A549 (cell line): ENCODE results near the gene ATP5F1E. TPM values are rescaled to one million over a fixed set of nuclear protein-coding genes. Genes with fewer than 3 reads are reported as not detected.

Source experiments
- ATAC-seq, 2 experiments: fragments of 200-7000 bp in 1 of 2; fragments of >200 bp in 1 of 2; cut with Nextera tagmentation in 1 of 2; cut with Tn5 transposase in 1 of 2; 3 replicates each; pipeline versions ENCODE4 v1.8.0 to v1.9.1; 2018 to 2020; ENCODE audit warnings: mild to moderate bottlenecking in 1 of 2, moderate library complexity in 1 of 2
- CTCF ChIA-PET: fragments of 300-600 bp; sonication (Branson Sonifier 250); formaldehyde crosslinking; extraction: SDS; loops from one replicate; lab custom pipeline; 2021; ENCODE audit warnings: antibody characterized with exemption, inconsistent platforms; lab: Yijun Ruan, JAX
- POLR2A ChIA-PET: fragments of 350-600 bp; formaldehyde crosslinking; extraction: SDS; loops from one replicate; lab custom pipeline; 2021; ENCODE audit warnings: antibody characterized with exemption, inconsistent platforms; lab: Yijun Ruan, JAX
- DNase-seq, 2 experiments: peaks; one replicate each; pipeline versions ENCODE4 v3.0.0 to v3.0.0-alpha.2; 2011 to 2016; ENCODE audit warnings: low read depth in 1 of 2, low spot score in 1 of 2
- FAIRE-seq: peaks from 2 replicates; lab custom pipeline; 2011; peaks lifted over from hg19 to GRCh38; lab: Jason Lieb, UNC
- H3K27ac ChIP-seq, 2 experiments: fragments of >200 bp; sonication (Bioruptor Twin); formaldehyde crosslinking; 3 replicates each; pipeline ENCODE4 v1.5.1; 2016 to 2017
- H3K4me1 ChIP-seq: fragments of >200 bp; sonication (Bioruptor Twin); formaldehyde crosslinking; 3 replicates; pipeline ENCODE4 v1.6.1; 2016
- H3K4me2 ChIP-seq: fragments of >200 bp; sonication (Bioruptor Twin); formaldehyde crosslinking; 3 replicates; pipeline ENCODE4 v1.6.1; 2016
- H3K4me3 ChIP-seq: fragments of >200 bp; sonication (Bioruptor Twin); formaldehyde crosslinking; 3 replicates; pipeline ENCODE4 v1.5.1; 2016
- H3K9me3 ChIP-seq: fragments of >200 bp; sonication (Bioruptor Twin); formaldehyde crosslinking; 3 replicates; pipeline ENCODE4 v1.6.1; 2016
- CHD4 ChIP-seq: fragments of 200-600 bp; sonication (generic); IDR thresholded peaks from 2 replicates; pipeline ENCODE4 v1.6.1; 2016; ENCODE audit warnings: antibody characterized with exemption, mild to moderate bottlenecking, borderline replicate concordance
- HDAC2 ChIP-seq: fragments of 200-600 bp; sonication (generic); IDR thresholded peaks from 2 replicates; pipeline ENCODE4 v1.6.1; 2016
- MAZ ChIP-seq: fragments of 150-350 bp; IDR thresholded peaks from 2 replicates; pipeline ENCODE4 v1.6.1; 2014; ENCODE audit warnings: antibody characterized with exemption, low read depth, low read length, borderline replicate concordance
- NFE2L2 ChIP-seq: fragments of 150-350 bp; conservative IDR thresholded peaks from 2 replicates; pipeline ENCODE4 v1.6.1; 2014; ENCODE audit warnings: low read length
- PHF8 ChIP-seq: fragments of 200-600 bp; sonication (generic); IDR thresholded peaks from 2 replicates; pipeline ENCODE4 v1.6.1; 2016; ENCODE audit warnings: low read depth, mild to moderate bottlenecking, antibody characterized with exemption, moderate library complexity, borderline replicate concordance
- RCOR1 ChIP-seq: fragments of 150-350 bp; IDR thresholded peaks from 2 replicates; pipeline ENCODE4 v1.6.1; 2014; ENCODE audit warnings: antibody characterized with exemption, low read length, low read depth
- RFX5 ChIP-seq: fragments of 450-650 bp; IDR thresholded peaks from 2 replicates; pipeline ENCODE4 v1.7.1; 2014; ENCODE audit warnings: antibody characterized with exemption, mild to moderate bottlenecking, moderate library complexity
- SMC3 ChIP-seq: fragments of >200 bp; sonication (Bioruptor Twin); formaldehyde crosslinking; IDR thresholded peaks from 3 replicates; pipeline ENCODE4 v1.6.1; 2018; ENCODE audit warnings: inconsistent platforms
- SREBF2 ChIP-seq: fragments of 450-650 bp; IDR thresholded peaks from 2 replicates; pipeline ENCODE4 v1.6.1; 2014; ENCODE audit warnings: mild to moderate bottlenecking, moderate library complexity
- ZNF302 ChIP-seq: fragments of 250-450 bp; sonication (Bioruptor Pico); IDR thresholded peaks from 2 replicates; pipeline ENCODE4 v1.9.0; 2021; ENCODE audit warnings: inconsistent platforms, mild to moderate bottlenecking, moderate library complexity
- WGBS: methylation state at CpG from one replicate; pipeline ENCODE4 v1.1.6; 2017; ENCODE audit errors: missing lambda C conversion rate; 5-methylcytosine and 5-hydroxymethylcytosine counted together
- polyA plus RNA-seq, 4 experiments: library from polyadenylated mRNA; depleted of rRNA in 3 of 4; stranded (reverse); fragments of >200 nt; fragmentation: RNase III in 1 of 4; extraction: RNeasy Plus Mini Kit Qiagen cat#74134 plus additional on column Dnase treatment in 1 of 4; gene quantifications; 2 replicates in 3 of 4; 3 replicates in 1 of 4; pipeline ENCODE4 v1.2.3, GENCODE V29; 2011 to 2017
- TF ChIP-seq, protein P1 (sequence below): fragments of >200 bp; sonication (Bioruptor Twin); formaldehyde crosslinking; IDR thresholded peaks from 3 replicates; pipeline ENCODE4 v1.5.1; 2016
- TF ChIP-seq, protein P2 (sequence below): fragments of 450-650 bp; IDR thresholded peaks from 2 replicates; pipeline ENCODE4 v1.6.1; 2014; ENCODE audit warnings: antibody characterized with exemption

ATP5F1E gene
- polyA plus RNA-seq, 2 of the 4 experiments (the other 2 are of a cell fraction): 84.9 to 108 TPM

DNA sequence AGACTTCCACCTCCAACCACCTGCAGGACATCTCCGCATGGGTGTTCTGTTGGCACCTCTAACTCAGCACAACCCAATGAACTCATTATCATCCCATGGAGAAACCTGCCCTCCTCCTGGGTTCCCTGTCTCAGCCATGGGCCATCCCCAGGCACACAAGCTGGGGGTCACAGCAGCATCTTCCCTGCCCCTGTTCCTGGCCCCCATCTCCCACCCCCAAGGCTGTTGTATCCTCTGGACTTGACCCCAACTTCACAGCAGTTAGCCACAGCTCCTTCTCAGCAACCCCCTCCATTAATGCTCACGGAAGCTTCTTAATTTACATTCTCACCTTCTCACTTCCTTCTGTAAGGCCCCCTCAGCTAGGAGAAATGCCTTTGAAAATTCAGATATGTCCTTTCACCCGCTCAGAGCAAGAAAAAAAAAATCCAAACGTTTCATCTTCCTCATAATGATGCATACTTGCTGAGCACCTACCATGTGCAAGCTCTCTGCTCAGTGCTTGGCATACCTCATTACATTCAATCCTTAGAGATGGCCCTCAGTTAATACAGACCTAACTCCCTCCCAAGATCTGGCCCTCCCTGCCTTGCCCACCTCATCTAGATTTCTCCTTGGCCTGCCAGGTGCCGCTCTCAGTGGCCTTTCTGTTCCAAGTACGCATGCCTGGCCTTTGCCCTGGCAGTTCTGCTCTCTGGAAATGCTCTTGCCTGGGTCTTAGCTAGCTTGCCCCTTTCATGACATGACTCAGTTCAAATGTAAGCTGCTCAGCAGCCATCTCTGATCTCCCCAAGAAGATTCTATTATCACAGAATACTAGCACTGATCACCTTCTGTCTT, 53.6 kb downstream of the ATP5F1E start:
- no peak overlapping the region for H3K27ac ChIP-seq
- DNase-seq: no peak
- H3K4me1 ChIP-seq: peaks cover 6% of the 10 kb centered on the region; the same call in 1 of the 3 replicates
- no peak overlapping the region for H3K4me2 ChIP-seq
- 76% methylated on average over 6 of the region's 6 CpGs for WGBS
- POLR2A ChIA-PET: interaction anchor here (0.5 to 0.7 kb wide), 2 partner anchors 15 to 40 kb away, joined by 3 read pairs; no protein-coding TSS in a partner anchor
- no peak for TF ChIP-seq NFE2L2
- TF ChIP-seq, protein P1, sequence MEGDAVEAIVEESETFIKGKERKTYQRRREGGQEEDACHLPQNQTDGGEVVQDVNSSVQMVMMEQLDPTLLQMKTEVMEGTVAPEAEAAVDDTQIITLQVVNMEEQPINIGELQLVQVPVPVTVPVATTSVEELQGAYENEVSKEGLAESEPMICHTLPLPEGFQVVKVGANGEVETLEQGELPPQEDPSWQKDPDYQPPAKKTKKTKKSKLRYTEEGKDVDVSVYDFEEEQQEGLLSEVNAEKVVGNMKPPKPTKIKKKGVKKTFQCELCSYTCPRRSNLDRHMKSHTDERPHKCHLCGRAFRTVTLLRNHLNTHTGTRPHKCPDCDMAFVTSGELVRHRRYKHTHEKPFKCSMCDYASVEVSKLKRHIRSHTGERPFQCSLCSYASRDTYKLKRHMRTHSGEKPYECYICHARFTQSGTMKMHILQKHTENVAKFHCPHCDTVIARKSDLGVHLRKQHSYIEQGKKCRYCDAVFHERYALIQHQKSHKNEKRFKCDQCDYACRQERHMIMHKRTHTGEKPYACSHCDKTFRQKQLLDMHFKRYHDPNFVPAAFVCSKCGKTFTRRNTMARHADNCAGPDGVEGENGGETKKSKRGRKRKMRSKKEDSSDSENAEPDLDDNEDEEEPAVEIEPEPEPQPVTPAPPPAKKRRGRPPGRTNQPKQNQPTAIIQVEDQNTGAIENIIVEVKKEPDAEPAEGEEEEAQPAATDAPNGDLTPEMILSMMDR: no peak
- TF ChIP-seq, all 56 proteins: peak for 0
- no peak for FAIRE-seq
- H3K9me3 ChIP-seq: no peaks in the 10 kb centered on the region
- no peak for ATAC-seq
- CTCF ChIA-PET: interaction anchor here (0.9 to 1.5 kb wide), 2 partner anchors 109 to 477 kb away, joined by 3 to 5 read pairs; no protein-coding TSS in a partner anchor
- no peak overlapping the region for H3K4me3 ChIP-seq

DNA sequence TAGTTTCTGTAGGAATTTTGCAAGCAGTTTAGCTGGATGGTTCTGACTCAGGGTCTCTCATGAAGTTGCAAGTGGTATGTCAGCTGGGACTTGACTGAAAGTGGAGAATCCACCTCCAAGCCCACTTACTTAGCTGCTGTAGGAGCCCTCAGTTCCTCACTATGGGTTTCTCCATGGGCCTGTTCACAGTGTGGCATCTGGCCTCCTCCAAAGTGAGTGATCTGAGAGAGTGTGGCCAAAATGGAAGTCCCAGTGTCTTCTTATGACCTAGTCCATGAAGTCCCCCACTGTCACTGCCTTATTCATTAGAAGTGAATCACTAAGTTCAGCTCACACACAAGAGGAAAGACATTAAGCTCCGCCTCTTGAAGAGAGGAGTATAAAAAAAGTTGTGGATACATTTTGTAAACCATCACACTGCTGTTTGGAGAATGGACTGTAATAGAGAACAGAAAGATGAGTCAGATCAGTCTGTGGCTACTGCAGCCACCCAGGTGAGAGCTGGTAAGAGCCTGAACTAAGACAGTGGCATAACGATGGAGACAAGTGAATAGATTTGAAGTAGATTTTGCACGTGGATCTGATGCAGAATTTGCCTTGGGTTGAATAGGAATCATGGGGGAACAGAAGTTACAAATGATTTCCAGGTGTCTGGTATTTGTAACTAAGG, 55.9 kb downstream of the ATP5F1E start:
- Histone ChIP-seq H3K4me1 (no peaks in the 10 kb centered on the region), H3K4me2 (no peak overlapping the region), H3K4me3 (no peak overlapping the region), H3K9me3 (no peaks in the 10 kb centered on the region), H3K27ac (no peak overlapping the region)
- ATAC-seq: no peak
- no peak for TF ChIP-seq RCOR1
- no peak for TF ChIP-seq RFX5
- TF ChIP-seq, protein P2, sequence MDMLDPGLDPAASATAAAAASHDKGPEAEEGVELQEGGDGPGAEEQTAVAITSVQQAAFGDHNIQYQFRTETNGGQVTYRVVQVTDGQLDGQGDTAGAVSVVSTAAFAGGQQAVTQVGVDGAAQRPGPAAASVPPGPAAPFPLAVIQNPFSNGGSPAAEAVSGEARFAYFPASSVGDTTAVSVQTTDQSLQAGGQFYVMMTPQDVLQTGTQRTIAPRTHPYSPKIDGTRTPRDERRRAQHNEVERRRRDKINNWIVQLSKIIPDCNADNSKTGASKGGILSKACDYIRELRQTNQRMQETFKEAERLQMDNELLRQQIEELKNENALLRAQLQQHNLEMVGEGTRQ: no peak
- no peak for TF ChIP-seq HDAC2
- TF ChIP-seq SMC3: no peak
- no peak for TF ChIP-seq CHD4
- no peak for TF ChIP-seq ZNF302 (CRISPR knock-in tag)
- no peak for TF ChIP-seq SREBF2
- TF ChIP-seq MAZ: no peak
- no peak for TF ChIP-seq PHF8
- ChIA-PET POLR2A (no interaction called here), CTCF (interaction anchor here (0.7 kb wide), 1 partner anchor 112 kb away, joined by 3 read pairs; no protein-coding TSS in a partner anchor)
- 76% methylated on average over 3 of the region's 3 CpGs for WGBS
- DNase-seq: no peak
- no peak for FAIRE-seq

Other genes starting within 250 kb of the ATP5F1E start
- not detected in 2 replicates for gene GNAS-AS1, start 181.4 kb downstream of the ATP5F1E start, polyA plus RNA-seq (2011; rRNA removed)
- gene GNAS-AS1, start 181.4 kb downstream of the ATP5F1E start, polyA plus RNA-seq (2017; fragmentation: RNase III; extraction: RNeasy Plus Mini Kit Qiagen cat#74134 plus additional on column Dnase treatment): not detected in 3 replicates
- gene GNAS, start 179.6 kb downstream of the ATP5F1E start, polyA plus RNA-seq (2011; rRNA removed): 534 and 738 TPM in 2 replicates
- gene GNAS, start 179.6 kb downstream of the ATP5F1E start, polyA plus RNA-seq (2017; fragmentation: RNase III; extraction: RNeasy Plus Mini Kit Qiagen cat#74134 plus additional on column Dnase treatment): 507 to 621 TPM (median 600 TPM) in 3 replicates
- gene NELFCD, start 51.1 kb downstream of the ATP5F1E start, polyA plus RNA-seq (2011; rRNA removed): 69.6 and 74.0 TPM in 2 replicates
- 54.8 to 58.8 TPM (median 58.7 TPM) in 3 replicates for gene NELFCD, start 51.1 kb downstream of the ATP5F1E start, polyA plus RNA-seq (2017; fragmentation: RNase III; extraction: RNeasy Plus Mini Kit Qiagen cat#74134 plus additional on column Dnase treatment)
- gene CTSZ, start 25.1 kb downstream of the ATP5F1E start, polyA plus RNA-seq (2011; rRNA removed): 115 and 128 TPM in 2 replicates
- gene CTSZ, start 25.1 kb downstream of the ATP5F1E start, polyA plus RNA-seq (2017; fragmentation: RNase III; extraction: RNeasy Plus Mini Kit Qiagen cat#74134 plus additional on column Dnase treatment): 154 to 158 TPM (median 156 TPM) in 3 replicates
- 0.03 TPM in 1 of 2 replicates, not detected in the other for gene TUBB1, start 12.9 kb downstream of the ATP5F1E start, polyA plus RNA-seq (2011; rRNA removed)
- gene TUBB1, start 12.9 kb downstream of the ATP5F1E start, polyA plus RNA-seq (2017; fragmentation: RNase III; extraction: RNeasy Plus Mini Kit Qiagen cat#74134 plus additional on column Dnase treatment): 0.03 TPM in 1 of 3 replicates, not detected in the others
- 119 and 143 TPM in 2 replicates for gene PRELID3B, start 10.5 kb upstream of the ATP5F1E start, polyA plus RNA-seq (2011; rRNA removed)
- gene PRELID3B, start 10.5 kb upstream of the ATP5F1E start, polyA plus RNA-seq (2017; fragmentation: RNase III; extraction: RNeasy Plus Mini Kit Qiagen cat#74134 plus additional on column Dnase treatment): 84.1 to 88.8 TPM (median 85.6 TPM) in 3 replicates
- not detected in 2 replicates for gene ZNF831, start 131.5 kb upstream of the ATP5F1E start, polyA plus RNA-seq (2011; rRNA removed)
- not detected in 3 replicates for gene ZNF831, start 131.5 kb upstream of the ATP5F1E start, polyA plus RNA-seq (2017; fragmentation: RNase III; extraction: RNeasy Plus Mini Kit Qiagen cat#74134 plus additional on column Dnase treatment)